Transverse colon (tissue), 3 donors: Measurements from ENCODE around the gene METTL2B.
"Not testable (repeated sequence)": the region's sequence is repeated elsewhere in the genome, so short reads cannot be mapped to it uniquely, and the experiment has no call there.

ENCODE experiments used
- CTCF ChIP-seq, 5 experiments: fragments of 200-600 bp in 3 of 5; fragments of 450-650 bp in 2 of 5; sonication (generic) in 3 of 5; IDR thresholded peaks; 1 replicate in 2 of 5; 2 replicates in 3 of 5; pipeline ENCODE4 v1.5.1; 2016 to 2017; ENCODE audit warnings: antibody characterized with exemption in 5 of 5, inconsistent platforms in 3 of 5, mild to moderate bottlenecking in 2 of 5, moderate library complexity in 1 of 5
- POLR2A ChIP-seq: fragments of 450-650 bp; IDR thresholded peaks from one replicate; pipeline ENCODE4 v1.6.1; 2016; ENCODE audit warnings: antibody characterized with exemption, mild to moderate bottlenecking, moderate library complexity

GRCh38 chr7:128530121-128530854 lies 53.7 kb downstream of the METTL2B start:
- TF ChIP-seq CTCF (IDR thresholded peaks at IDR 0.05); POLR2A: not testable (repeated sequence)
